Right lobe of liver (tissue), 4 donors: ENCODE measurements around the gene B4GALNT3.

ENCODE experiments used
- POLR2A ChIP-seq: fragments of 450-650 bp; IDR thresholded peaks from one replicate; pipeline ENCODE4 v1.6.1; 2017; ENCODE audit warnings: antibody characterized with exemption, mild to moderate bottlenecking
- TF ChIP-seq, protein P1 (sequence below), 4 donors: fragments of 200-600 bp in 3 of 4; fragments of 450-650 bp in 1 of 4; IDR thresholded peaks; one replicate each; pipeline versions ENCODE4 v1.5.1 to v1.8.0; 2016 to 2022; ENCODE audit warnings: antibody characterized with exemption in 4 of 4, mild to moderate bottlenecking in 2 of 4
- donor health status: DM: no; HTN: no; CAD: no.
- donor health status: DM: no; HTN: no; CAD: no.
- donor health status: DM: no; HTN: yes; CAD: no.

DNA sequence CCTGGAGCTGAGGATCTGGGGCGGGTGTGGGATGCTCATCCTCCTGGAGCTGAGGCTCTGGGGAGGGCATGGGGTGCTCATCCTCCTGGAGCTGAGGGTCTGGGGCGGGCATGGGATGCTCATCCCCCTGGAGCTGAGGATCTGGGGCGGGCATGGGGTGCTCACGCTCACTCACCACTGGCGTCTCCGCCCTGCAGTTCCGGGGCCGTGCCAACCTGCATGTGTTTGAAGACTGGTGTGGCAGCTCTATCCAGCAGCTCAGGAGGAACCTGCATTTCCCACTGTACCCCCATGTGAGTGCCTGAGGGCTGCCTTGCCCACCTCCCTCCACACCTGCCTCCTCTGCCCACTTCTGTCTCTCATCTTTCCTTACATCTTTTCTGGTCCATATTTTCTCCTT, 84.4 kb downstream of the B4GALNT3 start:
- TF ChIP-seq, protein P1, sequence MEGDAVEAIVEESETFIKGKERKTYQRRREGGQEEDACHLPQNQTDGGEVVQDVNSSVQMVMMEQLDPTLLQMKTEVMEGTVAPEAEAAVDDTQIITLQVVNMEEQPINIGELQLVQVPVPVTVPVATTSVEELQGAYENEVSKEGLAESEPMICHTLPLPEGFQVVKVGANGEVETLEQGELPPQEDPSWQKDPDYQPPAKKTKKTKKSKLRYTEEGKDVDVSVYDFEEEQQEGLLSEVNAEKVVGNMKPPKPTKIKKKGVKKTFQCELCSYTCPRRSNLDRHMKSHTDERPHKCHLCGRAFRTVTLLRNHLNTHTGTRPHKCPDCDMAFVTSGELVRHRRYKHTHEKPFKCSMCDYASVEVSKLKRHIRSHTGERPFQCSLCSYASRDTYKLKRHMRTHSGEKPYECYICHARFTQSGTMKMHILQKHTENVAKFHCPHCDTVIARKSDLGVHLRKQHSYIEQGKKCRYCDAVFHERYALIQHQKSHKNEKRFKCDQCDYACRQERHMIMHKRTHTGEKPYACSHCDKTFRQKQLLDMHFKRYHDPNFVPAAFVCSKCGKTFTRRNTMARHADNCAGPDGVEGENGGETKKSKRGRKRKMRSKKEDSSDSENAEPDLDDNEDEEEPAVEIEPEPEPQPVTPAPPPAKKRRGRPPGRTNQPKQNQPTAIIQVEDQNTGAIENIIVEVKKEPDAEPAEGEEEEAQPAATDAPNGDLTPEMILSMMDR (IDR thresholded peaks at IDR 0.05) = no peak
- TF ChIP-seq POLR2A = no peak
